GM21423 (cell line): Measurements from ENCODE around the gene AJM1.

Experiments
- ATAC-seq: cut with Tn5 transposase; IDR thresholded peaks from one replicate; pipeline ENCODE4 v1.9.1; 2021; ENCODE audit warnings: mild to moderate bottlenecking, moderate library complexity; ENCODE audit not compliant: unreplicated experiment

Gene AJM1

GRCh38 chr9:136807281-136808074 lies 34.8 kb upstream of the AJM1 start, which contains the start of gene RABL6:
Gene RABL6 (plus strand): TSS chr9:136807948. CDS start chr9:136808197, 249 bp downstream.
- peak; percentile 77 for ATAC-seq

GRCh38 chr9:136808075-136808805 lies 34.0 kb upstream of the AJM1 start:
- peak; percentile 32 for ATAC-seq

- ATAC-seq, result no peak
Observed at GRCh38 chr9:136808806-136809158, 33.5 kb upstream of the AJM1 start.

- no peak for ATAC-seq
Observed at GRCh38 chr9:136814725-136815421, 27.4 kb upstream of the AJM1 start.

GRCh38 chr9:136815422-136815782 lies 26.9 kb upstream of the AJM1 start:
- no peak for ATAC-seq

GRCh38 chr9:136820971-136821825 lies 21.1 kb upstream of the AJM1 start:
- no peak for ATAC-seq

- ATAC-seq, result no peak
Observed at GRCh38 chr9:136821826-136822544, 20.3 kb upstream of the AJM1 start.

GRCh38 chr9:136823136-136824046 lies 18.9 kb upstream of the AJM1 start:
- ATAC-seq, result no peak

GRCh38 chr9:136824496-136825225 lies 17.6 kb upstream of the AJM1 start:
- ATAC-seq, result no peak

GRCh38 chr9:136825295-136826187 lies 16.7 kb upstream of the AJM1 start:
- no peak for ATAC-seq

- no peak for ATAC-seq
Observed at GRCh38 chr9:136826188-136826541, 16.1 kb upstream of the AJM1 start.

GRCh38 chr9:136826703-136827582 lies 15.3 kb upstream of the AJM1 start:
- no peak for ATAC-seq

- no peak for ATAC-seq
Observed at GRCh38 chr9:136827794-136828473, 14.3 kb upstream of the AJM1 start.

GRCh38 chr9:136828474-136829140 lies 13.7 kb upstream of the AJM1 start:
- ATAC-seq, result no peak

- ATAC-seq, result no peak
Observed at GRCh38 chr9:136829412-136829811, 12.9 kb upstream of the AJM1 start.
